Hepatocyte (in vitro differentiated cells): ENCODE results near the gene NPNT.

Source experiments
- EZH2 ChIP-seq: fragments of 200-600 bp; sonication (generic); IDR thresholded peaks from 2 replicates; pipeline ENCODE4 v1.6.1; 2016; ENCODE audit warnings: antibody characterized with exemption, mild to moderate bottlenecking, borderline replicate concordance
- TF ChIP-seq, protein P1 (sequence below): fragments of 200-600 bp; sonication (generic); IDR thresholded peaks from 2 replicates; pipeline ENCODE4 v1.5.1; 2016; ENCODE audit warnings: antibody characterized with exemption, mild to moderate bottlenecking; ENCODE audit not compliant: poor library complexity

DNA sequence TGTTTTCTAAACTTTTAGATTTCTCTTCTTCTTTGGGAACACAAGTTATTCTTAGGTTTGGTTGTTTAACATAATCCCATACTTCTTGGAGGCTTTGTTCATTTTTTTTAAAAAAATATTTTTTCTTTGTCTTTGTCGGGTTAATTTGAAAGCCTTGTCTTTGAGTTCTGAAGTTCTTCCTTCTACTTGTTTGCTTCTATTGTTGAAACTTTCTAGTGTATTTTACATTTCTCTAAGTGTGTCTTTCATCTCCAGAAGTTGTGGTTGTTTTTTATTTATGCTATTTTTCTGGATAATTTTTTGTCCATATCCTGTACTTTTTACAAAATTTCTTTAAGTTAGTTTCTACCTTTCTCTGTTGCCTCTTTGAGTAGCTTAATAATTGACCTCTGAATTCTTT, 116.1 kb downstream of the NPNT start:
- no peak for TF ChIP-seq EZH2
- TF ChIP-seq, protein P1, sequence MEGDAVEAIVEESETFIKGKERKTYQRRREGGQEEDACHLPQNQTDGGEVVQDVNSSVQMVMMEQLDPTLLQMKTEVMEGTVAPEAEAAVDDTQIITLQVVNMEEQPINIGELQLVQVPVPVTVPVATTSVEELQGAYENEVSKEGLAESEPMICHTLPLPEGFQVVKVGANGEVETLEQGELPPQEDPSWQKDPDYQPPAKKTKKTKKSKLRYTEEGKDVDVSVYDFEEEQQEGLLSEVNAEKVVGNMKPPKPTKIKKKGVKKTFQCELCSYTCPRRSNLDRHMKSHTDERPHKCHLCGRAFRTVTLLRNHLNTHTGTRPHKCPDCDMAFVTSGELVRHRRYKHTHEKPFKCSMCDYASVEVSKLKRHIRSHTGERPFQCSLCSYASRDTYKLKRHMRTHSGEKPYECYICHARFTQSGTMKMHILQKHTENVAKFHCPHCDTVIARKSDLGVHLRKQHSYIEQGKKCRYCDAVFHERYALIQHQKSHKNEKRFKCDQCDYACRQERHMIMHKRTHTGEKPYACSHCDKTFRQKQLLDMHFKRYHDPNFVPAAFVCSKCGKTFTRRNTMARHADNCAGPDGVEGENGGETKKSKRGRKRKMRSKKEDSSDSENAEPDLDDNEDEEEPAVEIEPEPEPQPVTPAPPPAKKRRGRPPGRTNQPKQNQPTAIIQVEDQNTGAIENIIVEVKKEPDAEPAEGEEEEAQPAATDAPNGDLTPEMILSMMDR: no peak
